ENCODE data around the gene RIT2. TPM values are rescaled to one million over a fixed set of nuclear protein-coding genes. Genes with fewer than 3 reads are reported as not detected.
"Not testable (repeated sequence)": the region's sequence is repeated elsewhere in the genome, so short reads cannot be mapped to it uniquely, and the experiment has no call there.

RIT2 gene
- total and polyA plus RNA-seq, 7 donors = not detected

DNA sequence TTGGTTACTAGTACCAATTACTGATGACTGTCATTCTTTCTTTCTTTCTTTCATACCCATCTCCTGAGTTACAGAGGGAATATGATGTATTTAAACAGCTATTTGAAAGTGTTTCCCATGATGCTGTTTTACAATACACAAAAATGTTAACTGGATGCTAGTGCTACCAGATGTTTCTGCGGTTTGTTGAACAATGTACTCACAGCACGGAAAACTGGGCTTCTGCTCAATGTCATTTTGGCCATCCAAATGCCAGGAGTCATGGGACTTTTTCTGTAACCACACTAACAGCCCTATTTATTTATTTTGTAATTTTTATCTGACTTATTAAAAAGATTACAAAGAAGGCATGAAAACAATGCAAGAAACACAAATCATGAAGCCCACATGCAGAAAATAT is 313.8 kb downstream of the RIT2 start:
- TF ChIP-seq, protein P1, sequence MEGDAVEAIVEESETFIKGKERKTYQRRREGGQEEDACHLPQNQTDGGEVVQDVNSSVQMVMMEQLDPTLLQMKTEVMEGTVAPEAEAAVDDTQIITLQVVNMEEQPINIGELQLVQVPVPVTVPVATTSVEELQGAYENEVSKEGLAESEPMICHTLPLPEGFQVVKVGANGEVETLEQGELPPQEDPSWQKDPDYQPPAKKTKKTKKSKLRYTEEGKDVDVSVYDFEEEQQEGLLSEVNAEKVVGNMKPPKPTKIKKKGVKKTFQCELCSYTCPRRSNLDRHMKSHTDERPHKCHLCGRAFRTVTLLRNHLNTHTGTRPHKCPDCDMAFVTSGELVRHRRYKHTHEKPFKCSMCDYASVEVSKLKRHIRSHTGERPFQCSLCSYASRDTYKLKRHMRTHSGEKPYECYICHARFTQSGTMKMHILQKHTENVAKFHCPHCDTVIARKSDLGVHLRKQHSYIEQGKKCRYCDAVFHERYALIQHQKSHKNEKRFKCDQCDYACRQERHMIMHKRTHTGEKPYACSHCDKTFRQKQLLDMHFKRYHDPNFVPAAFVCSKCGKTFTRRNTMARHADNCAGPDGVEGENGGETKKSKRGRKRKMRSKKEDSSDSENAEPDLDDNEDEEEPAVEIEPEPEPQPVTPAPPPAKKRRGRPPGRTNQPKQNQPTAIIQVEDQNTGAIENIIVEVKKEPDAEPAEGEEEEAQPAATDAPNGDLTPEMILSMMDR (IDR thresholded peaks at IDR 0.05) = no peak
- no peaks in the 10 kb centered on the region for H3K36me3 ChIP-seq (ENCODE audit: insufficient read depth in 1 of 2, low read depth in 1 of 2)
- intact Hi-C loops (cut with DNase I) = no loop called here
- no peak for ATAC-seq
- no peaks in the 10 kb centered on the region for H3K9me3 ChIP-seq
- H3K27ac ChIP-seq = no peak overlapping the region
- no peak overlapping the region for H3K4me3 ChIP-seq
- no peaks in the 10 kb centered on the region for H3K27me3 ChIP-seq (ENCODE audit: insufficient read depth in 3 of 3, low read length in 2 of 3)
- WGBS, 3 donors = 23 to 36% (median 29%) methylated on average over 2 of the region's 2 CpGs
- H3K4me1 ChIP-seq = no peaks in the 10 kb centered on the region
- DNase-seq = no peak

DNA sequence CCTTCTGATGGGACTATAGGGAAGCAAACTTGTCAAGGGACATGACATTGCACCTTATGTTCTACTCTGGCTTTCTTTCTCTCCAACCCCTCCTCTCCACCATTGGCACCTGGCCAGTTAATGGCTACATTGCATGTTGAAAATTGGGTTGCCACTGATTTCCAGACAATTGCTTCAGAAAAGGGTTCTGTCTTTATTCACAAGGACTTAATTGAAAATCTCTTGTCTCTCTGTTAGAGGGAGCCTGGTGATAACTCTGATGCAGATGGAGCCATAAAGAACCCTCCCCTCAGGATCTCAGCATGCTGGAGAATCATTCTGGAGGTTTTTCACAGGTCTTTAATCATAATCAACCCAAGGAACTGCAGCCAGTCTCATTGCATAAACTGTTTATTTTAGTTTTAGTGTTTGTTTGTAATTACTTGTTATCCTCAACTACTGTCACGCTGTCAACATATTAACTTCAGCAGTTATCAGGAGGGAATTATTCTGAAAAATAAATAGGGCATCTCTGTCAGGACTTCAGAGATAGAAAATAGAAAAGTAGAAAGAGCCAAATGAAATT is 316.8 kb downstream of the RIT2 start:
- no peak for DNase-seq
- 68 to 73% (median 70%) methylated on average over 1 of the region's 1 CpG for WGBS, 3 donors

DNA sequence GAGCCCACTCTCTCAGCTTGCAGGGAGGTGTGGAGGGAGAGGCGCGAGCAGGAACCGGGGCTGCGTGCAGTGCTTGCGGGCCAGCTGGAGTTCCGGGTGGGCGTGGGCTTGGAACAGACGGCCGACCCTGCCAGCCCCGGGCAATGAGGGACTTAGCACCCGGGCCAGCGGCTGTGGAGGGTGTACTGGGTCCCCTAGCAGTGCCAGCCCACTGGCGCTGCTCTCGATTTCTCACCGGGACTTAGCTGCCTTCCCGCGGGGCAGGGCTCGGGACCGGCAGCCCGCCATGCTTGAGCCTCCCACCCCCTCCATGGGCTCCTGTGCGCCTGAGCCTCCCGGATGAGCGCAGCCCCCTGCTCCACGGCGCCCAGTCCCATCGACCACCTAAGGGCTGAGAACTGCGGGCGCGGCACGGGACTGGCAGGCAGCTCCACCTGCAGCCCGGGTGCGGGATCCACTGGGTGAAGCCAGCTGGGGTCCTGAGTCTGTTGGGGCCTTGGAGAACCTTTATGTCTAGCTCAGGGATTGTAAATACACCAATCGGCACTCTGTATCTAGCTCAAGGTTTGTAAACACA is 320.2 kb downstream of the RIT2 start:
- H3K36me3 ChIP-seq (ENCODE audit: insufficient read depth in 1 of 2, low read depth in 1 of 2); DNase-seq; H3K27ac ChIP-seq; ATAC-seq; H3K4me1 ChIP-seq; H3K4me3 ChIP-seq; intact Hi-C loops (cut with DNase I); H3K9me3 ChIP-seq; H3K27me3 ChIP-seq (ENCODE audit: insufficient read depth in 3 of 3, low read length in 2 of 3): not testable (repeated sequence)
- 91 to 94% (median 92%) methylated on average over 26 to 33 of the region's 33 CpGs for WGBS, 3 donors

More for the DNA sequence above, 316.8 kb downstream of the RIT2 start:
- Histone ChIP-seq H3K27ac (no peak overlapping the region), H3K36me3 (ENCODE audit: insufficient read depth in 1 of 2, low read depth in 1 of 2) (no peaks in the 10 kb centered on the region), H3K4me1 (no peaks in the 10 kb centered on the region), H3K9me3 (no peaks in the 10 kb centered on the region), H3K4me3 (no peak overlapping the region), H3K27me3 (ENCODE audit: insufficient read depth in 3 of 3, low read length in 2 of 3) (no peaks in the 10 kb centered on the region)
- TF ChIP-seq, protein P1 (IDR thresholded peaks at IDR 0.05) = no peak
- no peak for ATAC-seq
- intact Hi-C loops (cut with DNase I) = no loop called here

DNA sequence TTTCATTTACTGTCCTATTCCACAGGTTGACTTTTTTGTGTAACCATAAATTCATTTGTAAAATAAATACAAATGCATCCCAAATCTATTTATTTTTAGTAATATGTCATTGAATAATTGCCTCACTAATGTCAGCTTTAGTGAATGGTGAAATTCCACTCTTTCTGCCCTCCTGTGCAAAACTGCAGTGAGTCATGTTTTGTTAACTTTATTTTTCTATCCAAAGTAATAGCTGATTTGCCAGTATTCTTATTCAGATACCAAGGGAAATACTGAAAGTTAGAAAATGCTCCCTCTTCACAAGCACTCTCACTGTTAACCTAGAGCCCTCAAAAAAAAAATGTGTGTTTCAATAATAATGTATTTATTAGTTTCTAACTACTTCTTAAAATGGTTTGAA is 322.8 kb downstream of the RIT2 start:
- Histone ChIP-seq H3K36me3 (ENCODE audit: insufficient read depth in 1 of 2, low read depth in 1 of 2) (no peaks in the 10 kb centered on the region), H3K4me3 (no peak overlapping the region), H3K9me3 (no peaks in the 10 kb centered on the region), H3K27me3 (ENCODE audit: insufficient read depth in 3 of 3, low read length in 2 of 3) (no peaks in the 10 kb centered on the region), H3K4me1 (no peaks in the 10 kb centered on the region), H3K27ac (no peak overlapping the region)
- DNase-seq (no peak), ATAC-seq (no peak)
- intact Hi-C loops (cut with DNase I) = no loop called here
- TF ChIP-seq, protein P1 (IDR thresholded peaks at IDR 0.05) = no peak

DNA sequence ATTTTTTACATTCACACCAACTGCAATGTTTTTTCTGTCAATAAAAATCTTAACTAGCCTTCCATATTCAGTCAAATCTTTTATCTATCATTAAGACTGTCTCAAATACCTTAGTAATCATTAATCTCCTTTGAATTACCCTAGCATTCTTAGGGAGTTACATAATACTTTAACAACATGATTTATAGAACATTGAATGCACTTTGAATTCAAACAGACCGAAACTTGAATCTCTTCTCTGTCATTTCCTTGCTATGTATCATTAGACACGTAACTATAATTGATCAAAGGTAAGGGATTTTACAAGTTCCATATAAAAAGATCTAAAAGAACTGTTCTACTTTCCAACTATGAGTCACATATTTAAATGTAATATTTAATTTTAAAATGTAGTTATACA is 330.9 kb downstream of the RIT2 start:
- WGBS, 3 donors = 67 to 78% (median 74%) methylated on average over 2 of the region's 2 CpGs
- TF ChIP-seq, protein P1 (IDR thresholded peaks at IDR 0.05) = no peak
- Histone ChIP-seq H3K4me3 (no peak overlapping the region), H3K27ac (no peak overlapping the region), H3K36me3 (ENCODE audit: insufficient read depth in 1 of 2, low read depth in 1 of 2) (no peaks in the 10 kb centered on the region), H3K4me1 (no peaks in the 10 kb centered on the region), H3K27me3 (ENCODE audit: insufficient read depth in 3 of 3, low read length in 2 of 3) (no peaks in the 10 kb centered on the region), H3K9me3 (no peaks in the 10 kb centered on the region)
- no peak for DNase-seq
- no peak for ATAC-seq
- intact Hi-C loops (cut with DNase I) = no loop called here

Data from psoas muscle (tissue), 8 donors.